CD4-positive, alpha-beta memory T cell (primary cell): ENCODE data around the gene KPNA1. TPM values are rescaled to one million over a fixed set of nuclear protein-coding genes. Genes with fewer than 3 reads are reported as not detected.

Source experiments
- CTCF ChIA-PET: fragments of 350-600 bp; sonication (Branson Sonifier 250); formaldehyde crosslinking; loops from one replicate; lab custom pipeline; 2021; ENCODE audit warnings: inconsistent platforms; ENCODE audit not compliant: partially characterized antibody; lab: Charles Lee
- POLR2A ChIA-PET: fragments of 350-600 bp; sonication (Branson Sonifier 250); formaldehyde crosslinking; loops from one replicate; lab custom pipeline; 2021; ENCODE audit not compliant: partially characterized antibody; lab: Charles Lee
- DNase-seq, 5 donors: peaks; one replicate each; pipeline versions ENCODE4 v3.0.0 to v3.0.0-alpha.2; 2020 to 2022; ENCODE audit warnings: mixed read lengths in 1 of 5
- H3K27ac ChIP-seq: one replicate; pipeline ENCODE4 v1.7.0; 2013; ENCODE audit warnings: low read depth, low read length
- H3K27me3 ChIP-seq: 2 replicates; pipeline ENCODE4 v1.7.0; 2013; ENCODE audit warnings: mild to moderate bottlenecking, low read length, moderate library complexity; ENCODE audit not compliant: insufficient read depth
- H3K36me3 ChIP-seq: 2 replicates; pipeline ENCODE4 v1.7.0; 2013; ENCODE audit warnings: mild to moderate bottlenecking, low read length, moderate library complexity; ENCODE audit not compliant: insufficient read depth
- H3K4me1 ChIP-seq: 2 replicates; pipeline ENCODE4 v1.7.0; 2013; ENCODE audit warnings: mild to moderate bottlenecking, low read length, moderate library complexity; ENCODE audit not compliant: insufficient read depth
- H3K4me3 ChIP-seq, 2 donors: one replicate each; pipeline ENCODE4 v1.7.0; 2013; ENCODE audit warnings: low read length in 2 of 2, mild to moderate bottlenecking in 1 of 2
- H3K9me3 ChIP-seq, 2 donors: one replicate each; pipeline ENCODE4 v1.7.0; 2013; ENCODE audit warnings: low read length in 2 of 2, control low read depth in 1 of 2; ENCODE audit not compliant: control insufficient read depth in 1 of 2
- H3K27ac Mint-ChIP-seq, 7 donors: one replicate each; pipeline ENCODE4 v1.8.0; 2020 to 2021; ENCODE audit warnings: mixed read lengths in 7 of 7, mild to moderate bottlenecking in 6 of 7, inconsistent platforms in 3 of 7, moderate library complexity in 3 of 7
- H3K27me3 Mint-ChIP-seq, 2 donors: one replicate each; pipeline ENCODE4 v1.8.0; 2020 to 2021; ENCODE audit warnings: mixed read lengths in 2 of 2
- H3K36me3 Mint-ChIP-seq, 2 donors: one replicate each; pipeline ENCODE4 v1.8.0; 2020 to 2021; ENCODE audit warnings: mixed read lengths in 2 of 2, inconsistent platforms in 1 of 2, mild to moderate bottlenecking in 1 of 2
- H3K4me1 Mint-ChIP-seq, 4 donors: one replicate each; pipeline ENCODE4 v1.8.0; 2020 to 2021; ENCODE audit warnings: mixed read lengths in 4 of 4, mild to moderate bottlenecking in 1 of 4
- H3K4me3 Mint-ChIP-seq, 8 donors: one replicate each; pipeline ENCODE4 v1.8.0; 2020 to 2021; ENCODE audit warnings: mixed read lengths in 8 of 8, mild to moderate bottlenecking in 7 of 8, moderate library complexity in 6 of 8, inconsistent platforms in 3 of 8
- H3K9me3 Mint-ChIP-seq, 8 donors: one replicate each; pipeline ENCODE4 v1.8.0; 2020 to 2021; ENCODE audit warnings: mixed read lengths in 8 of 8, mild to moderate bottlenecking in 5 of 8, inconsistent platforms in 3 of 8, moderate library complexity in 1 of 8
- intact Hi-C: fragments of 100-400 bp; cut with micrococcal nuclease; formaldehyde crosslinking; loops from one replicate; pipeline ENCODE4 v1.15.1; 2023
- polyA plus RNA-seq, 2 donors: library from polyadenylated mRNA; unstranded; fragments of 300-500 nt; fragmentation: Illumina TruSeq; gene quantifications; one replicate each; pipeline ENCODE4 v1.2.3, GENCODE V29; 2021
- total RNA-seq, 2 experiments: library from RNA; stranded (reverse); gene quantifications; one replicate each; pipeline ENCODE4 v1.2.3, GENCODE V29; 2021

Gene KPNA1
- total and polyA plus RNA-seq, 4 experiments from 2014 or later, result 45.6 to 71.5 (median 59.4) TPM

GRCh38 chr3:122530164-122530563, 15.4 kb upstream of the KPNA1 start:
- intact Hi-C loops, result no loop called here
- Mint-ChIP-seq H3K36me3 (peaks cover 40 to 48% of the 10 kb centered on the region in 2 donors), H3K9me3 (no peaks in the 10 kb centered on the region)

GRCh38 chr3:122523317-122523716, 8.6 kb upstream of the KPNA1 start:
- Mint-ChIP-seq H3K27ac (no peak overlapping the region), H3K27me3 (no peaks in the 10 kb centered on the region), H3K4me1 (no peaks in the 10 kb centered on the region), H3K9me3 (no peaks in the 10 kb centered on the region), H3K36me3 (peaks cover 6 to 8% of the 10 kb centered on the region in 2 donors), H3K4me3 (no peak overlapping the region)
- intact Hi-C loops, result no loop called here
- H3K4me3 ChIP-seq, result no peak overlapping the region
- ChIA-PET CTCF (no interaction called here), POLR2A (no interaction called here)
- H3K27ac ChIP-seq, result no peak overlapping the region
- no peaks in the 10 kb centered on the region for H3K4me1 ChIP-seq
- no peaks in the 10 kb centered on the region for H3K9me3 ChIP-seq
- H3K27me3 ChIP-seq, result no peaks in the 10 kb centered on the region
- no peak for DNase-seq
- peaks cover 5% of the 10 kb centered on the region for H3K36me3 ChIP-seq

More at GRCh38 chr3:122530164-122530563, 15.4 kb upstream of the KPNA1 start:
- no peak overlapping the region for H3K27ac Mint-ChIP-seq
- Histone ChIP-seq H3K36me3 (peaks cover 40% of the 10 kb centered on the region), H3K27ac (no peak overlapping the region), H3K9me3 (no peaks in the 10 kb centered on the region), H3K27me3 (no peaks in the 10 kb centered on the region), H3K4me1 (no peaks in the 10 kb centered on the region), H3K4me3 (no peak overlapping the region)
- H3K4me3 Mint-ChIP-seq, result no peak overlapping the region
- ChIA-PET POLR2A (no interaction called here), CTCF (no interaction called here)
- DNase-seq, result no peak
- no peaks in the 10 kb centered on the region for H3K27me3 Mint-ChIP-seq
- peaks cover 0 to 3% (median 0%) of the 10 kb centered on the region in 4 donors for H3K4me1 Mint-ChIP-seq

GRCh38 chr3:122520861-122521260, 6.1 kb upstream of the KPNA1 start:
- Mint-ChIP-seq H3K36me3 (no peaks in the 10 kb centered on the region), H3K4me3 (peak overlapping the region in 1 of 8 donors; percentile 43), H3K27me3 (no peaks in the 10 kb centered on the region), H3K27ac (no peak overlapping the region), H3K9me3 (no peaks in the 10 kb centered on the region), H3K4me1 (no peaks in the 10 kb centered on the region)
- no peak overlapping the region for H3K27ac ChIP-seq
- H3K9me3 ChIP-seq, result no peaks in the 10 kb centered on the region
- ChIA-PET POLR2A (interaction anchor here (0.6 kb wide), 1 partner anchor 139 kb away, joined by 3 read pairs; no protein-coding TSS in a partner anchor), CTCF (interaction anchor here (0.7 to 1.4 kb wide), 2 partner anchors 50 to 158 kb away, joined by 3 to 5 read pairs; no protein-coding TSS in a partner anchor)
- no peaks in the 10 kb centered on the region for H3K27me3 ChIP-seq
- no peaks in the 10 kb centered on the region for H3K36me3 ChIP-seq
- no peaks in the 10 kb centered on the region for H3K4me1 ChIP-seq
- H3K4me3 ChIP-seq, result no peak overlapping the region
- DNase-seq, result no peak
- intact Hi-C loops, result no loop called here

- H3K36me3 Mint-ChIP-seq, result peaks cover 0 to 2% of the 10 kb centered on the region in 2 donors
- H3K36me3 ChIP-seq, result no peaks in the 10 kb centered on the region
- no peak for DNase-seq
- H3K4me1 ChIP-seq, result peaks cover 5% of the 10 kb centered on the region
- intact Hi-C loops, result loop anchor here (10.0 kb wide), 2 partner anchors 685 kb away; partner anchors contain the start of genes EAF2, IQCB1 and SEC22A
- H3K27me3 ChIP-seq, result no peaks in the 10 kb centered on the region
- H3K9me3 ChIP-seq, result no peaks in the 10 kb centered on the region
- H3K27me3 Mint-ChIP-seq, result no peaks in the 10 kb centered on the region
- H3K4me3 Mint-ChIP-seq, result no peak overlapping the region
- H3K27ac Mint-ChIP-seq, result no peak overlapping the region
- POLR2A ChIA-PET, result no interaction called here
- no peak overlapping the region for H3K4me3 ChIP-seq
- H3K4me1 Mint-ChIP-seq, result peaks cover 0 to 4% (median 3%) of the 10 kb centered on the region in 4 donors
- H3K27ac ChIP-seq, result no peak overlapping the region
- CTCF ChIA-PET, result no interaction called here
- H3K9me3 Mint-ChIP-seq, result peaks cover 0 to 2% (median 0%) of the 10 kb centered on the region in 8 donors
Measured at GRCh38 chr3:122519693-122520092, 5.0 kb upstream of the KPNA1 start.

- Histone ChIP-seq H3K4me3 (no peak overlapping the region), H3K27me3 (no peaks in the 10 kb centered on the region), H3K4me1 (peaks cover 18% of the 10 kb centered on the region), H3K27ac (no peak overlapping the region), H3K9me3 (no peaks in the 10 kb centered on the region), H3K36me3 (no peaks in the 10 kb centered on the region)
- intact Hi-C loops, result loop anchor here (10.0 kb wide), 2 partner anchors 682 to 688 kb away; partner anchors contain the start of genes EAF2, IQCB1 and SEC22A
- ChIA-PET CTCF (interaction anchor here (1.4 kb wide), 1 partner anchor 163 kb away, joined by 4 read pairs; no protein-coding TSS in a partner anchor), POLR2A (interaction anchor here (1.1 kb wide), 1 partner anchor 48 kb away, joined by 3 read pairs; no protein-coding TSS in a partner anchor)
- DNase-seq, result no peak
- H3K27ac Mint-ChIP-seq, result no peak overlapping the region
- H3K9me3 Mint-ChIP-seq, result peaks cover 0 to 2% (median 0%) of the 10 kb centered on the region in 8 donors
- H3K4me3 Mint-ChIP-seq, result peak overlapping the region in 1 of 8 donors; percentile 5
- peaks cover 0 to 3% of the 10 kb centered on the region in 2 donors for H3K36me3 Mint-ChIP-seq
- H3K4me1 Mint-ChIP-seq, result peaks cover 12 to 26% (median 16%) of the 10 kb centered on the region in 4 donors
- no peaks in the 10 kb centered on the region for H3K27me3 Mint-ChIP-seq
Measured at GRCh38 chr3:122516846-122517360, 2.2 kb upstream of the KPNA1 start.

GRCh38 chr3:122515870-122516269, 1.1 kb upstream of the KPNA1 start:
- H3K36me3 Mint-ChIP-seq, result peaks cover 0 to 10% of the 10 kb centered on the region in 2 donors
- intact Hi-C loops, result loop anchor here (10.0 kb wide), 2 partner anchors 681 to 689 kb away; partner anchors contain the start of genes EAF2, IQCB1 and SEC22A
- DNase-seq, result no peak
- H3K36me3 ChIP-seq, result no peaks in the 10 kb centered on the region
- H3K9me3 Mint-ChIP-seq, result peaks cover 0 to 2% (median 0%) of the 10 kb centered on the region in 8 donors
- H3K4me3 ChIP-seq, result no peak overlapping the region
- peaks cover 20 to 36% (median 26%) of the 10 kb centered on the region in 4 donors for H3K4me1 Mint-ChIP-seq
- H3K27me3 Mint-ChIP-seq, result no peaks in the 10 kb centered on the region
- no peaks in the 10 kb centered on the region for H3K9me3 ChIP-seq
- no peak overlapping the region for H3K27ac ChIP-seq
- H3K4me1 ChIP-seq, result peaks cover 28% of the 10 kb centered on the region
- ChIA-PET CTCF (interaction anchor here (1.4 kb wide), 1 partner anchor 164 kb away, joined by 4 read pairs; no protein-coding TSS in a partner anchor), POLR2A (no interaction called here)
- peak overlapping the region in 3 of 8 donors; percentile 25 to 57 (median 53) for H3K4me3 Mint-ChIP-seq
- H3K27me3 ChIP-seq, result no peaks in the 10 kb centered on the region
- H3K27ac Mint-ChIP-seq, result peak overlapping the region in 1 of 7 donors; percentile 91

- intact Hi-C loops, result loop anchor here (10.0 kb wide), 2 partner anchors 680 to 690 kb away; partner anchors contain the start of genes EAF2, IQCB1 and SEC22A
- peak overlapping the region; percentile 91 to 96 (median 94) for H3K27ac Mint-ChIP-seq
- peaks cover 24 to 45% (median 33%) of the 10 kb centered on the region in 4 donors for H3K4me1 Mint-ChIP-seq
- peaks cover 0 to 2% (median 0%) of the 10 kb centered on the region in 8 donors for H3K9me3 Mint-ChIP-seq
- H3K27me3 Mint-ChIP-seq, result no peaks in the 10 kb centered on the region
- peak overlapping the region; percentile 90 to 95 (median 92) for H3K4me3 Mint-ChIP-seq
- CTCF ChIA-PET, result interaction anchor here (0.6 to 1.4 kb wide), 6 partner anchors 10 to 935 kb away, joined by 3 to 6 read pairs (median 4); partner anchors contain the start of gene FAM162A
- H3K4me3 ChIP-seq, result peak overlapping the region; percentile 50 to 58
- H3K9me3 ChIP-seq, result no peaks in the 10 kb centered on the region
- peaks cover 30% of the 10 kb centered on the region for H3K4me1 ChIP-seq
- peak in 1 of 5 donors; percentile 24 for DNase-seq
- H3K36me3 ChIP-seq, result no peaks in the 10 kb centered on the region
- H3K27ac ChIP-seq, result peak overlapping the region; percentile 97
- H3K27me3 ChIP-seq, result no peaks in the 10 kb centered on the region
- H3K36me3 Mint-ChIP-seq, result peaks cover 2 to 10% of the 10 kb centered on the region in 2 donors
- POLR2A ChIA-PET, result interaction anchor here (0.7 to 2.5 kb wide), 17 partner anchors 11 to 969 kb away, joined by 3 to 43 read pairs (median 4); partner anchors contain the start of genes DTX3L, EAF2, FAM162A and HCLS1
Measured at GRCh38 chr3:122515020-122515468, 305 bp upstream of the KPNA1 start.
